Fibroblast of lung (primary cell): ENCODE results near the gene PALM. TPM values are rescaled to one million over a fixed set of nuclear protein-coding genes. Genes with fewer than 3 reads are reported as not detected.

Experiments used
- DNase-seq, 2 donors: peaks; one replicate each; pipeline versions ENCODE4 v3.0.0 to v3.0.0-alpha.2; 2010; ENCODE audit warnings: low read depth in 2 of 2
- H2AFZ ChIP-seq: 2 replicates; pipeline ENCODE4 v1.5.1; 2012; ENCODE audit warnings: low read length, control low read depth, inconsistent platforms
- H3K27ac ChIP-seq: 2 replicates; pipeline ENCODE4 v1.5.1; 2011; ENCODE audit warnings: low read length, control low read depth; ENCODE audit not compliant: insufficient read depth
- H3K27me3 ChIP-seq: 2 replicates; pipeline ENCODE4 v1.5.1; 2011; ENCODE audit warnings: mild to moderate bottlenecking, low read length; ENCODE audit not compliant: control insufficient read depth, insufficient read depth
- H3K36me3 ChIP-seq: 2 replicates; pipeline ENCODE4 v1.5.1; 2011; ENCODE audit warnings: low read length; ENCODE audit not compliant: control insufficient read depth, insufficient read depth
- H3K4me1 ChIP-seq: 2 replicates; pipeline ENCODE4 v1.5.1; 2011; ENCODE audit warnings: low read length; ENCODE audit not compliant: control insufficient read depth, insufficient read depth; ENCODE audit errors: extremely low read depth
- H3K4me2 ChIP-seq: 2 replicates; pipeline ENCODE4 v1.5.1; 2011; ENCODE audit warnings: low read length, control low read depth; ENCODE audit not compliant: insufficient read depth; ENCODE audit errors: extremely low read depth
- H3K4me3 ChIP-seq, 4 experiments: fragments of 200-600 bp in 1 of 4; sonication (generic) in 1 of 4; replicated peaks in 1 of 4; 2 replicates each; pipeline ENCODE4 v1.5.1; 2011 to 2016; ENCODE audit warnings: low read length in 4 of 4, low read depth in 3 of 4, mild to moderate bottlenecking in 3 of 4, control low read depth in 2 of 4, inconsistent platforms in 1 of 4, mixed read lengths in 1 of 4; ENCODE audit not compliant: insufficient read depth in 1 of 4; ENCODE audit errors: control extremely low read depth in 1 of 4
- H3K79me2 ChIP-seq: 2 replicates; pipeline ENCODE4 v1.5.1; 2012; ENCODE audit warnings: mild to moderate bottlenecking, low read length, inconsistent platforms; ENCODE audit not compliant: control insufficient read depth, insufficient read depth
- H3K9ac ChIP-seq: 2 replicates; pipeline ENCODE4 v1.5.1; 2011; ENCODE audit warnings: mild to moderate bottlenecking, low read length, control low read depth; ENCODE audit not compliant: insufficient read depth
- H3K9me3 ChIP-seq: 2 replicates; pipeline ENCODE4 v1.5.1; 2012; ENCODE audit warnings: low read depth, low read length; ENCODE audit not compliant: control insufficient read depth, insufficient read depth
- H4K20me1 ChIP-seq: 2 replicates; pipeline ENCODE4 v1.5.1; 2011; ENCODE audit warnings: low read length; ENCODE audit not compliant: control insufficient read depth, insufficient read depth; ENCODE audit errors: extremely low read depth
- EZH2 ChIP-seq: IDR thresholded peaks from 2 replicates; pipeline ENCODE4 v1.5.1; 2012; ENCODE audit warnings: low read length, control low read depth, mild to moderate bottlenecking; ENCODE audit errors: missing control alignments
- polyA plus RNA-seq, 2 donors: library from polyadenylated mRNA; depleted of rRNA in 1 of 2; stranded (reverse) in 1 of 2; unstranded in 1 of 2; fragments of >200 nt; gene quantifications; 2 replicates each; pipeline ENCODE4 v1.2.1, GENCODE V29; 2011 to 2012; ENCODE audit warnings: missing spikeins in 1 of 2
- total RNA-seq: library from RNA; depleted of rRNA; stranded (reverse); fragments of >200 nt; gene quantifications from 2 replicates; pipeline ENCODE4 v1.2.1, GENCODE V29; 2014
- TF ChIP-seq, protein P1 (sequence below), 2 donors: IDR thresholded peaks in 1 of 2; conservative IDR thresholded peaks in 1 of 2; 1 replicate in 1 of 2; 2 replicates in 1 of 2; pipeline ENCODE4 v1.5.1; 2011 to 2012; ENCODE audit warnings: low read length in 2 of 2, control low read depth in 1 of 2, inconsistent platforms in 1 of 2, low read depth in 1 of 2, mild to moderate bottlenecking in 1 of 2

The PALM gene
- total and polyA plus RNA-seq, 2 donors (not counting 1 experiment from before 2014, with no cell fraction given): 3.2 to 8.3 TPM

DNA sequence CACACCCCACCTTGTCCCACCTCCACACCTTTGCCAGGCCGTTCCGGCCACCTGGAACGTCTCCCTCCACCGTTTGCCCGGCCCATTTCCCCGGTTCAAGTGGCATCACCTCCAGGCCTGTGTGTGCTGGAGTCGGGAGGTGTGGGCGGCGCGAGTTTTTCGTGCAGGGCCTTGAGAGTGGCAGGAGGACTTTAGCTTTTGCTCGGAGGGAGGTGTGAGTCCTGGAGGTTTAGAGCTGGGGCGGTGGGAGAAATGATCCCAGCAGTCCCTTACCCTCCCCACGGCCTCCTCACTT, 4.3 kb upstream of the PALM start:
- no peak overlapping the region for H2AFZ ChIP-seq

DNA sequence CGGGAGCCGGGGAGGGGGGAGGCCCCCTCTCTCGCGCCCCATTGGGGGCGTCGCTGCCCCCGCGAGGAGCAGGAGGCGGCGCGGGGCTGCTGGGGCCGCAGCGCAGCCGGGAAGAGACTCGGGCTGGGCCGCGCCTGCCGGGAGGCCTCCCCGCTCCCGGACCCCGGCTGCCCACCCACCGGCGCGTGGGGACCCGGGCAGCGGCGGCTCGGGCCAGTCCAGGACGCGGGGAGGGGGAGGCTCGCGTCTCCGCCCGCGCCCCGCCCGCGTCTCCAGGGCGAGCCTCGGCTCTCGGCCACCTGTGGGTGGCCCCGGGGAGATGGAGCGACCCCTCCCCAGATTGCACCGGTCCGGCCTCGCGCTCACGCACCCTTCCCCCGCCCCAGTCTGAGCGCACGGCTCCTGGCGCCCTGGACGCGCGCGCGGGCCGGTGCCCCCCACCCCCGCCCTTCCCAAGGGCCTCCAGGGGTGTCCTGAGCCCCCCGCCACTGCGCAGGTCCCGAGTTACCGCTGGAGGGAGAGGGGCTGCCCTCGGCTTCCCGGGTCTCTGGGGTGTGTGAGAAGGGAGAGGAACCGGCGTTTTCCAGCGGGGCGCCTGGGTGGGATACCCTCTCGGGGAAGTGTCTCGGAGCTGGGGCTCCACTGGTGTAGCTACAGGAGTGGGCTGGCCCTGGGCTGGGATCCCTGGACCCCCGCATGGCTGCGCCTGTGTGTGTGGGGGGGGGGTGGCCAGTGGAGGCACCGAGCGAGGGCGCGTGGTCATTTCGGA, 645 bp downstream of the PALM start:
- TF ChIP-seq, protein P1, sequence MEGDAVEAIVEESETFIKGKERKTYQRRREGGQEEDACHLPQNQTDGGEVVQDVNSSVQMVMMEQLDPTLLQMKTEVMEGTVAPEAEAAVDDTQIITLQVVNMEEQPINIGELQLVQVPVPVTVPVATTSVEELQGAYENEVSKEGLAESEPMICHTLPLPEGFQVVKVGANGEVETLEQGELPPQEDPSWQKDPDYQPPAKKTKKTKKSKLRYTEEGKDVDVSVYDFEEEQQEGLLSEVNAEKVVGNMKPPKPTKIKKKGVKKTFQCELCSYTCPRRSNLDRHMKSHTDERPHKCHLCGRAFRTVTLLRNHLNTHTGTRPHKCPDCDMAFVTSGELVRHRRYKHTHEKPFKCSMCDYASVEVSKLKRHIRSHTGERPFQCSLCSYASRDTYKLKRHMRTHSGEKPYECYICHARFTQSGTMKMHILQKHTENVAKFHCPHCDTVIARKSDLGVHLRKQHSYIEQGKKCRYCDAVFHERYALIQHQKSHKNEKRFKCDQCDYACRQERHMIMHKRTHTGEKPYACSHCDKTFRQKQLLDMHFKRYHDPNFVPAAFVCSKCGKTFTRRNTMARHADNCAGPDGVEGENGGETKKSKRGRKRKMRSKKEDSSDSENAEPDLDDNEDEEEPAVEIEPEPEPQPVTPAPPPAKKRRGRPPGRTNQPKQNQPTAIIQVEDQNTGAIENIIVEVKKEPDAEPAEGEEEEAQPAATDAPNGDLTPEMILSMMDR (conservative IDR thresholded peaks at IDR 0.05 in 1 of 2, IDR thresholded peaks at IDR 0.05 in 1 of 2; ENCODE audit: low read depth in 1 of 2, low read length in 2 of 2): no peak
- peak; percentile 74 for TF ChIP-seq EZH2
- Histone ChIP-seq H3K79me2 (no peaks in the 10 kb centered on the region), H3K4me3 (peak overlapping the region in 3 of 4 experiments; percentile 10 to 59 (median 50)), H3K9ac (no peak overlapping the region), H3K27ac (no peak overlapping the region), H2AFZ (no peak overlapping the region), H3K4me2 (no peak overlapping the region), H3K4me1 (peaks cover 4% of the 10 kb centered on the region), H4K20me1 (no peaks in the 10 kb centered on the region), H3K36me3 (no peaks in the 10 kb centered on the region), H3K9me3 (no peaks in the 10 kb centered on the region), H3K27me3 (peaks cover 16% of the 10 kb centered on the region)
- no peak for DNase-seq

More for the DNA sequence above, 4.3 kb upstream of the PALM start:
- Histone ChIP-seq H3K36me3 (no peaks in the 10 kb centered on the region), H3K79me2 (no peaks in the 10 kb centered on the region), H3K9me3 (no peaks in the 10 kb centered on the region), H3K27me3 (peaks cover 10% of the 10 kb centered on the region), H3K4me3 (no peak overlapping the region), H4K20me1 (no peaks in the 10 kb centered on the region), H3K4me1 (peaks cover 4% of the 10 kb centered on the region), H3K9ac (no peak overlapping the region), H3K27ac (no peak overlapping the region), H3K4me2 (no peak overlapping the region)
- TF ChIP-seq, protein P1 (conservative IDR thresholded peaks at IDR 0.05 in 1 of 2, IDR thresholded peaks at IDR 0.05 in 1 of 2; ENCODE audit: low read depth in 1 of 2, low read length in 2 of 2): no peak
- no peak for TF ChIP-seq EZH2
- DNase-seq: no peak

DNA sequence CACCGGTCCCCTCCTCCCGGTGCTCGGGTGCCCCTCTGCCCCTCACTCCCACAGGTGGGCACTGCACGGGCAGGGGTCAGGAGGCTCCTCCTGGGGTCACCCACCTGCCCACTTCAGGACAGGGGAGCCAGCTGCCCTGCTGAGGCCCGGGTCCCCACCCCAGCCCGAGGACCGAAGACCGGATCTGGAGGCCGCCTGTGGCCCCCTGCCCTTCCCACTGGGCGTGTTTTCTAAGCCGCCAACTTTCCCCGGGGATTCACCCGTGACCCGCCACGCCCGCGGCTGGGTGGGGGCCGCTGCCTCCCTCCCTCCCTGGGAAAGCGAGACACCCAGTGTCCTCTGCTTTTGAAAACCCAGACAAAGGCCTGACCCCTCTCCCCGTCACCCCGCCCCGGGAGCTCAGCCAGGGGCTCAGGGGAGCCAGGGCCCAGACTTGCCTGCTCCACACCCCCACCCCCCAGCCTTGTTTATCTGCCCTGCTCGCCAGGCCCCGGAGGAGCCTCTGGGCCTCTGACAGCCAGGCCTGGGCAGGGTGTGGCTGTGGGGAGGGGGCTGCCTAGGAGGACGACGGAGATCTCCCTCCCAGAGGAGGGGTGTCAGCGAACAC, 1.3 kb downstream of the PALM start:
- Histone ChIP-seq H3K4me3 (peak overlapping the region in 2 of 4 experiments; percentile 50 to 59), H3K4me2 (no peak overlapping the region)
- no peak for DNase-seq

More for the DNA sequence above, 1.3 kb downstream of the PALM start:
- H3K27me3 ChIP-seq: peaks cover 16% of the 10 kb centered on the region
- no peak overlapping the region for H3K27ac ChIP-seq
- H3K36me3 ChIP-seq: no peaks in the 10 kb centered on the region
- H4K20me1 ChIP-seq: no peaks in the 10 kb centered on the region
- TF ChIP-seq EZH2: peak; percentile 62
- TF ChIP-seq, protein P1 (conservative IDR thresholded peaks at IDR 0.05 in 1 of 2, IDR thresholded peaks at IDR 0.05 in 1 of 2; ENCODE audit: low read depth in 1 of 2, low read length in 2 of 2): no peak
- no peaks in the 10 kb centered on the region for H3K9me3 ChIP-seq
- peaks cover 4% of the 10 kb centered on the region for H3K4me1 ChIP-seq
- no peak overlapping the region for H3K9ac ChIP-seq
- no peaks in the 10 kb centered on the region for H3K79me2 ChIP-seq
- H2AFZ ChIP-seq: no peak overlapping the region
